Activated T-helper 1 cell treated with anti-CD3 and anti-CD28 coated beads, Interleukin-2, amount 50 U/mL, for 16 hours (primary cell): ENCODE data around the gene SYNGR1.

Source experiments
- DNase-seq, 2 donors: peaks; one replicate each; pipeline ENCODE4 v3.0.0-alpha.2; 2020; ENCODE audit warnings: low read depth in 1 of 2, low spot score in 1 of 2

The SYNGR1 gene

DNA sequence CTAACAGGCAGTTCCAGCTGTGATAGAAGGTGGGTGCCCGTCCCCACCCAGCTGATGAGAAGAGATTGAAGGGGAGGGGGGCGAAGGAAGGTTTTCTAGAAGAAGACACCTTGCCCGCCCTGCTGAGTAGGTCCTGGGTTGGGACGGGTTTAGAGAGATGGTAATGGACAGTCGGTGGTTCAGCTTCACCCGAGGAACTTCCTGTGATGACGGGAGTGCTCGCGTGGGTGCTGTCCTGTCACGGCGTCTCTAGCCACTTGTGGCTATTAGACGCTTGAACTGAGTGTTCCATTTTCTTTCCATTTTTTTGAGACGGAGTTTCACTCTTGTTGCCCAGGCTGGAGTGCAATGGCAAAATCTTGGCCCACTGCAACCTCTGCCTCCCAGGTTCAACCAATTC lies 79.4 kb downstream of the SYNGR1 start:
- DNase-seq = no peak

DNA sequence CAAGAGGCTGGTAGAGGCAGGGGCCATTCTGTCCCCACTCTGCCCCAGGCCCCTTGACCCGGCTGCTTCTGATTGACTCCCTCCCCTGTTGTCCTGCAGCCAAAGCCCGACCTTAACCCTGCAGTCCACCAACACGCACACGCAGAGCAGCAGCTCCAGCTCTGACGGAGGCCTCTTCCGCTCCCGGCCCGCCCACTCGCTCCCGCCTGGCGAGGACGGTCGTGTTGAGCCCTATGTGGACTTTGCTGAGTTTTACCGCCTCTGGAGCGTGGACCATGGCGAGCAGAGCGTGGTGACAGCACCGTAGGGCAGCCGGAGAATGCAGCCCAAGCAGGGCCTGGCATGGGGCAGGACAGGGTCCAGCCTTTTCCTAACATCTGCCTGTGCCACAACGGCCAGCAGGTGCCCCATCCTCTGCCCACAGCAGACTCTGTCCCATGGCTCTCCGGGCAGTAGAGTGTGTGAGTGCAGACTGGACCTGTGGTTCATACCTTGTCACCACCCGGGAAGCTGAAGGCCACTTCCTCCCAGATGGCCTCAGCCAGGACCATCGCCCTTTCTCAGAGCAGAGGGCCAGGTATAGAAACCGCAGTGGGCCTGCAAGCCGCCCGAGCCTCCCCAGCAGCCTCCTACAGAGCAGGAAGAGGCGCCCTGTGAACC lies 80.3 kb downstream of the SYNGR1 start:
- DNase-seq = no peak

- DNase-seq = no peak
These were observed 80.9 kb downstream of the SYNGR1 start for GRCh38 chr22:39430576-39431150.

- DNase-seq = no peak
These were observed 81.5 kb downstream of the SYNGR1 start for GRCh38 chr22:39431216-39431801.

DNA sequence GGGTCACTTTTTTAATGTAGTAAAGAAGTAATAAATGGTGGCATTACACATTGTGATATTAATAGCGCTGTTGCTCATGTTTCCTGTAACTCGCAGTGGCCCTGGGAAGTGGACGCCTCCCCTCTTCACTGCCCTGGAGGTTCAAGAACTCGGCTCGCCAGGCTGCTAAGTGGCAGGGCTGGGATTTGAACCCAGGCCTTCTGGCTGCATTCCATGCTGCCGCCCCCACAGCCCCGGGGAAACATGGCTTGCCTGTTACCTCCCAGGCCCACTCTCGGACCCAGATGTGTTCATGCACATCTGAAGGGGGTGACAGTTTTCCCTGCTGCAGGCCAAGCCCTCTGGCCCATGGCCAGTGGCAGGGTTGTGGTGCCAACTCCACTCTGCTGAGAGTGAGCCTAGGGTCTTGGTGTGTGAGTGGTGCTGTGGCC lies 82.0 kb downstream of the SYNGR1 start:
- no peak for DNase-seq

- DNase-seq = no peak
These were observed 82.6 kb downstream of the SYNGR1 start for GRCh38 chr22:39432361-39432811.

- no peak for DNase-seq
These were observed 83.9 kb downstream of the SYNGR1 start for GRCh38 chr22:39433476-39434242.

- DNase-seq = no peak
These were observed 84.5 kb downstream of the SYNGR1 start for GRCh38 chr22:39434243-39434653.

DNA sequence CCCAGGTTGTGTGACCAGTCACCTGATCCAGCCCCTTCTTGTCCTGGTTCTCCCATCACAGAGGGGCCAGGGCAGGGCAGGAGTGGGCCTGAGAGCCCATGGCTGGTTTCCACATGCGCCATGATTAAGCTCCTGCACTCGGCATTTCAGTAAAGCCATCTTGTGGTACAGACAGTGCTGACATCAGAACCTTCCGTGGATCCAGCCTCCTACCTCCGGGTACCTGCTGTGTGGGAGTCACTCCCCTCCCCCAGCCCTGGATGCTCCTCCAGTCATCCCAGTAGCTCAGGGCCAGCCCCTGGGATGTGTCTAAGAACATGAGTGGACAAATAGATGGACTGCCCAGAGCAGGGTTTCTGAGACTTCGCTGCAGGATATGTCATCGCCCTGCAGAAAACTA lies 84.9 kb downstream of the SYNGR1 start:
- DNase-seq = no peak
